Esophagus (tissue), 2 donors: ENCODE results near the gene CTSW. TPM values are rescaled to one million over a fixed set of nuclear protein-coding genes. Genes with fewer than 3 reads are reported as not detected.

Experiments
- H3K27ac ChIP-seq, 2 donors: one replicate each; pipeline ENCODE4 v1.5.1; 2013; ENCODE audit warnings: low read depth in 2 of 2, mild to moderate bottlenecking in 2 of 2, inconsistent platforms in 1 of 2, low read length in 1 of 2, moderate library complexity in 1 of 2
- H3K27me3 ChIP-seq, 2 donors: one replicate each; pipeline ENCODE4 v1.6.1; 2013; ENCODE audit warnings: low read length in 2 of 2, control low read depth in 1 of 2, mild to moderate bottlenecking in 1 of 2; ENCODE audit not compliant: insufficient read depth in 2 of 2, control insufficient read depth in 1 of 2
- H3K36me3 ChIP-seq, 2 donors: one replicate each; pipeline ENCODE4 v1.6.1; 2013; ENCODE audit warnings: low read length in 1 of 2; ENCODE audit not compliant: control insufficient read depth in 2 of 2, insufficient read depth in 2 of 2
- H3K4me1 ChIP-seq, 2 donors: one replicate each; pipeline ENCODE4 v1.6.1; 2013; ENCODE audit warnings: low read length in 1 of 2; ENCODE audit not compliant: control insufficient read depth in 2 of 2, insufficient read depth in 2 of 2
- H3K4me3 ChIP-seq, 2 donors: one replicate each; pipeline ENCODE4 v1.5.1; 2013; ENCODE audit warnings: low read length in 2 of 2, mild to moderate bottlenecking in 2 of 2, low read depth in 1 of 2, moderate library complexity in 1 of 2
- H3K9me3 ChIP-seq, 2 donors: one replicate each; pipeline ENCODE4 v1.6.1; 2013; ENCODE audit warnings: mild to moderate bottlenecking in 2 of 2, low read depth in 1 of 2, low read length in 1 of 2, moderate library complexity in 1 of 2; ENCODE audit not compliant: control insufficient read depth in 2 of 2, insufficient read depth in 1 of 2
- WGBS, 2 donors: extraction: QIAGEN DNeasy Blood & Tissue Kit; methylation state at CpG; one replicate each; pipeline ENCODE4 v1.1.7; 2013; 5-methylcytosine and 5-hydroxymethylcytosine counted together
- polyA plus RNA-seq, 2 donors: library from polyadenylated mRNA; stranded (reverse); fragments of 200-250 nt; gene quantifications; one replicate each; pipeline ENCODE4 v1.2.3, GENCODE V29; 2013
- donor health status: healthy with polysubstance abuse.
- donor health status: Bipolar disorder and iron deficiency.

The CTSW gene
- polyA plus RNA-seq, 2 donors: 1.3 to 1.7 TPM

DNA sequence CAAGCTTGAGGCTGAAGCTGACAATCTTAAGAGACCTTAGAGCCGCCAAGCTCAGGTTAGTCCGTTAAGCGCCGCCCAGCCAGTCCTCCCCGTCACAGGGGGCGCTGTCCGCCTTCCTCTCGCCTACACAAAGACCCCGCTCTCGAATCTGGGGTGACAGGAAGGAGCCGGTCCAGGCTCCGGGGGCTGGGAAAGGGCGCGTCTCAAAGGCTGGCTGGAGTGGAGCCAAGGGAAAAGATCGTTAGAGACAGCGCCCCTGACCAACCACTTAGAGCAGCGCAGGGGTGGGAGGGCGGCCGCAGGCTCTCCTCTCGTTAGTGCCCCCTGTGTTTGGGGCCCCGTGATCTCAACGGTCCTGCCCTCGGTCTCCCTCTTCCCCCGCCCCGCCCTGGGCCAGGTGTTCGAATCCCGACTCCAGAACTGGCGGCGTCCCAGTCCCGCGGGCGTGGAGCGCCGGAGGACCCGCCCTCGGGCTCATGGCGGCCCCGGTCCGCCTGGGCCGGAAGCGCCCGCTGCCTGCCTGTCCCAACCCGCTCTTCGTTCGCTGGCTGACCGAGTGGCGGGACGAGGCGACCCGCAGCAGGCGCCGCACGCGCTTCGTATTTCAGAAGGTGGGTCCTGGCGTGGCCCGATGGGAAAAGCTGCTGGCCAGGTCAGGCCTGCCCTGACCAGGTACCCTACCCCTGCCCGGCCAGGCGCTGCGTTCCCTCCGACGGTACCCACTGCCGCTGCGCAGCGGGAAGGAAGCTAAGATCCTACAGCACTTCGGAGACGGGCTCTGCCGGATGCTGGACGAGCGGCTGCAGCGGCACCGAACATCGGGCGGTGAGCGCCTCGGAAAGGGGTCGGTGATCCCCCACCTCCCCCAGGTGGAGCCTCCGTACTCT lies 19.1 kb upstream of the CTSW start, which contains the start of gene MUS81:
Gene MUS81 (plus strand): TSS at position 156 of the 887 bp plus-strand sequence. CDS start 321 bp downstream, at position 477.
- 0% methylated on average over 74 to 78 of the region's 78 CpGs for WGBS, 2 donors
- peaks cover 5 to 35% of the 10 kb centered on the region in 2 donors for H3K36me3 ChIP-seq
- H3K27me3 ChIP-seq: no peaks in the 10 kb centered on the region
- peaks cover 1 to 14% of the 10 kb centered on the region in 2 donors for H3K4me1 ChIP-seq
- peak within 1 kb of the TSS; percentile 64 to 90 for H3K4me3 ChIP-seq
- peak within 1 kb of the TSS; percentile 97 to 98 for H3K27ac ChIP-seq
- H3K9me3 ChIP-seq: no peaks in the 10 kb centered on the region

DNA sequence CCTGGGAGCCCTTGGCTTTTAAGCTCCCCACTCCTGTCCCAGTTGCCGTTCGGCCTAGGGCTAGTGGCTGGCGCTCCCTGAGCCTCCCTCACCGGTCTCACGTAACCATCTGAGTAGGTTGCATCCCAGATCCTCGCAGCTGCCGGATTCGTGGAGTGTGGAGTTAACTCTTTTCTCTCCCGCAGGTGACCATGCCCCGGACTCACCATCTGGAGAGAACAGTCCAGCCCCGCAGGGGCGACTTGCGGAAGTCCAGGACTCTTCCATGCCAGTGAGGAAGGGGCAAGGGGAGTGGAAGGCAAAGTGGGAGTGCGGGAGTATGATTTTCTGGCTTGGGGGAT lies 18.5 kb upstream of the CTSW start:
- Histone ChIP-seq H3K4me3 (peak overlapping the region; percentile 64 to 90), H3K9me3 (no peaks in the 10 kb centered on the region), H3K36me3 (peaks cover 0 to 34% of the 10 kb centered on the region in 2 donors), H3K4me1 (peaks cover 0 to 14% of the 10 kb centered on the region in 2 donors), H3K27ac (peak overlapping the region; percentile 97 to 98), H3K27me3 (no peaks in the 10 kb centered on the region)
- WGBS, 2 donors: 5 to 11% methylated on average over 14 of the region's 14 CpGs

DNA sequence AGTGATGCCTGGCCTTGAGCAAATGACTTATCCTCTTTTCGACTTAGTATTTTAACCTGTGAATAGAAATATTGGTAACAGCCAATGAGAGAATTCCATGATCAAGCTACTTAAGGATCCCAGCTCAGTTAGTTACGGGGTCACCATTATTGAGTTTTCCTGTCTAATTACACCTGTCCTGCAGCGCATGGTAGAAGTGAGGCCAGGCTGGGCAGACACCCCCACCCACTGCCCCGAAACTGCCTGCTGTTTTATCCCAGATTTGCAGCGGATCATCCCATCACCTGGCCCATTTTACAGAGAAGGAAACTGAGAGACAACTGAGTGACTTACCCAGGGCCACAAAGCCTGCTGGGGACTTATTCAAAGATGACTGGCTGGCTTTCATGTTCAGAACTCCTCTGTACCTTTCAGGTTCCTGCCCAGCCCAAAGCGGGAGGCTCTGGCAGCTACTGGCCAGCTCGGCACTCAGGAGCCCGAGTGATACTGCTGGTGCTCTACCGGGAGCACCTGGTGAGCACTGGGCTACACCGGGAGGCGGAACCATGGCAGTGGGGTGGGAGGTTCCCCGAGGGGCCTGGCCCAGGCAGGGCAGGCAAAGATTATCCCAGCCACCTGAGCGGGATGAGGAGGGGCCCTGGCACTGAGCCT lies 18.0 kb upstream of the CTSW start:
- Histone ChIP-seq H3K27ac (peak overlapping the region; percentile 97 to 98), H3K9me3 (no peaks in the 10 kb centered on the region), H3K4me1 (peaks cover 0 to 10% of the 10 kb centered on the region in 2 donors), H3K4me3 (peak overlapping the region; percentile 64 to 90), H3K27me3 (no peaks in the 10 kb centered on the region), H3K36me3 (peaks cover 0 to 37% of the 10 kb centered on the region in 2 donors)
- WGBS, 2 donors: 77 to 82% methylated on average over 13 of the region's 13 CpGs

DNA sequence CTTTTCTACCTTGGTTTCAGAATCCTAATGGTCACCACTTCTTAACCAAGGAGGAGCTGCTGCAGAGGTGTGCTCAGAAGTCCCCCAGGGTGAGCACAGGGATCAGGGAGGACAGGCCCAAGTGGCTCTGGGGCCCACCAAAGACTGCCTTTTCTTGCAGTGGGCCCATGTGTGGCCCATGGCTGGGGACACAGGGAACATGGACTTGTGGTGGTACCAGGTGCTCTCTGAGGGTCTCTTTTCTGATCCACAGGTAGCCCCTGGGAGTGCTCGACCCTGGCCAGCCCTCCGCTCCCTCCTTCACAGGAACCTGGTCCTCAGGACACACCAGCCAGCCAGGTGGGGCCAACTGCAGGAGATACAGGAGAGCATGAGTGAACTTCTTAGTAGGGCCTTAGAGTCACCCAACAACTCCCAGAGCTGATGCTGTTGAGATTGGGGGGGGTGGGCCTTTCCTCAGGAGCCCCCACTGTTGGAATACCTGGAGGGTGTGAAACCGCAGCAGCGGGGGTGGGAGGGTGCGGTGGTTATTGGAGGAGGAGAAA lies 17.4 kb upstream of the CTSW start:
- Histone ChIP-seq H3K36me3 (peaks cover 0 to 41% of the 10 kb centered on the region in 2 donors), H3K27me3 (no peaks in the 10 kb centered on the region), H3K27ac (no peak overlapping the region), H3K9me3 (no peaks in the 10 kb centered on the region), H3K4me3 (no peak overlapping the region), H3K4me1 (peaks cover 0 to 10% of the 10 kb centered on the region in 2 donors)
- WGBS, 2 donors: 75 to 83% methylated on average over 5 of the region's 5 CpGs

DNA sequence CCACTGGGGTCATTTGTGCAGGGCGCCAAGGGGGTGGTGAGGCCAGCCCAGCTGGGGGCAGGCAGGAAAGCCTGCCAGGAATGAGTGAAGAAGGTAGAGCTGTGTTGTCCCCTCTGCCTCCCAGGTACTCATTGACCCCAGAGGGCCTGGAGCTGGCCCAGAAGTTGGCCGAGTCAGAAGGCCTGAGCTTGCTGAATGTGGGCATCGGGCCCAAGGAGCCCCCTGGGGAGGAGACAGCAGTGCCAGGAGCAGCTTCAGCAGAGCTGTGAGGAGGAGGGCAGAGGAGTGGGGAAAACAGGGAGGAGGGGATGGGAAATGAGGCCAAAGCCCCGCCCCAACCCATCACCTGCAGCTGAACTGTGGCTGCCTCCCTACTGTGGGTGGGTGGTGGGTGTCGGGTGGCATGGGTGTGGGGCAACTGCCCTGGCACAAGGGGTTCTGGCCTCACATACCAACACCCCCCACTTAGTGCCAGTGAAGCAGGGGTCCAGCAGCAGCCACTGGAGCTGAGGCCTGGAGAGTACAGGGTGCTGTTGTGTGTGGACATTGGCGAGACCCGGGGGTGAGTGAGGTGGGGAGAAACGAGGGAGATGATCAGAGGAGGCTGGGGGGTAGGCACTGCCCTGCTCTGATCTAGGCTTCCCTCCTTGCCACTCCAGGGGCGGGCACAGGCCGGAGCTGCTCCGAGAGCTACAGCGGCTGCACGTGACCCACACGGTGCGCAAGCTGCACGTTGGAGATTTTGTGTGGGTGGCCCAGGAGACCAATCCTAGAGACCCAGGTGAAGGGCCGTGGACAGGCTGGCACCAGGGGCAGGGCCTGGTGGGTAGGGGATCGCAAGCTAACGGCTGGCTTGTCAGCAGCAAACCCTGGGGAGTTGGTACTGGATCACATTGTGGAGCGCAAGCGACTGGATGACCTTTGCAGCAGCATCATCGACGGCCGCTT lies 16.4 kb upstream of the CTSW start:
- H3K27ac ChIP-seq: no peak overlapping the region
- no peaks in the 10 kb centered on the region for H3K9me3 ChIP-seq
- H3K36me3 ChIP-seq: peaks cover 0 to 41% of the 10 kb centered on the region in 2 donors
- no peaks in the 10 kb centered on the region for H3K27me3 ChIP-seq
- WGBS, 2 donors: 89 to 91% methylated on average over 23 to 24 of the region's 24 CpGs
- H3K4me3 ChIP-seq: no peak overlapping the region
- H3K4me1 ChIP-seq: peaks cover 0 to 10% of the 10 kb centered on the region in 2 donors

DNA sequence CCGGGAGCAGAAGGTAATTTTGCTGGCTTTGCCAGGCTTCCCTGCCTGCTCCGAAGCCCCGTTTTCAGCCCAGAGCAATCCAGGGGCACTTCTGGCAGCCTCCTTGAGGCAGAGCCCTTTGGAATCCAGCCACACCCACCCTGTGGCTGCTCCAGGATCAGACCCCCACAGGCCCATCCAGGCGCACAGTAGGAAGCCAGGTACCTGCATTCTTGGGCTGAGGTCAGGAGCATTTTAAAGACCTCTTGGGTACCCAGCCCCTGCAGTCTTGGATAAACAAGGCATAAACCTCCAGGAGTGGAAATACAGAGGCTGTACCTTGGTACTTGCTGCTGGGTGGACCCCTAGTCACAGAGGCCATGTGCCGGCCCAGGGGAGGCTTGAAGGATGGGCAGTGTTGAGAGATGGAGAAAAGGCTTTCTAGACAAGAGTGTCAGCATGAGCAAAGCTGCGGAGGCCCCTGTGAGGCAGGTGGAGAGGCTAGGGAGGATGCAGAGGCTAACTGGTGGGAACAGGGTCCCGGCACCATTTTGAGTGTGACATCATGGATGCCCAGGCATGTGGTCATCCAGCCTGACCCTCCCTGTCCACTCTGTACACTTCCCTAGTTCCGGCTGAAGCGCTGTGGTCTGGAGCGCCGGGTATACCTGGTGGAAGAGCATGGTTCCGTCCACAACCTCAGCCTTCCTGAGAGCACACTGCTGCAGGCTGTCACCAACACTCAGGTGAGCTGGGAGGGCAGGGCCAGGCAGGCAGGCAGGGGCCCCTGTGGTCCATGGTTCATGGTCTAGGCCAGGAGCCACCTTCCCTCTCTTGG lies 15.5 kb upstream of the CTSW start:
- Histone ChIP-seq H3K4me3 (no peak overlapping the region), H3K4me1 (peaks cover 0 to 10% of the 10 kb centered on the region in 2 donors), H3K27ac (peak overlapping the region in 1 of 2 donors; percentile 2), H3K9me3 (no peaks in the 10 kb centered on the region), H3K27me3 (no peaks in the 10 kb centered on the region), H3K36me3 (peaks cover 0 to 41% of the 10 kb centered on the region in 2 donors)
- 82 to 84% methylated on average over 12 of the region's 12 CpGs for WGBS, 2 donors

DNA sequence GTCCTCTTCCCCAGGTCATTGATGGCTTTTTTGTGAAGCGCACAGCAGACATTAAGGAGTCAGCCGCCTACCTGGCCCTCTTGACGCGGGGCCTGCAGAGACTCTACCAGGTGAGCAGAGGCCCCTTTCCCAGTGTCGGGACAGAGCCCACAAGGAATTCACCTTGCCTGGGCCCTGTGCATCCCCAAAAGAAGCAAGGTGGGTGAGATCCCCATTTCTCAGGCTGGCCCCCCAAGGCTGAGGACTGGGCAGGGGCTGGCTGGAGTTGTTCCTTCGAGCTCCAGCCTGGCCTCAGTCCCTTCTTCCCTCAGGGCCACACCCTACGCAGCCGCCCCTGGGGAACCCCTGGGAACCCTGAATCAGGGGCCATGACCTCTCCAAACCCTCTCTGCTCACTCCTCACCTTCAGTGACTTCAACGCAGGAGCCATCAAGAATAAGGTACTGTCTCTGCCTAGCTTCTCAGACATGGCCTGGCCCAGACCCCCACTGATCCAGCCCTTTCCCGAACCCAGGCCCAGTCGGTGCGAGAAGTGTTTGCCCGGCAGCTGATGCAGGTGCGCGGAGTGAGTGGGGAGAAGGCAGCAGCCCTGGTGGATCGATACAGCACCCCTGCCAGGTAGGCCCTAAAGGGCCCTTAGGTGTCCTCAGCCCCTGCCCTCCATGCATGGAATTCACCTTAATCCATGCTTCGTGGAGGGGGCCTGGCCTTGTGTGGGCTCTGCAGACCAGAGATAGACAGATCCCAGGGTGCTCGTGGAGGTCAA lies 14.7 kb upstream of the CTSW start:
- peaks cover 0 to 41% of the 10 kb centered on the region in 2 donors for H3K36me3 ChIP-seq
- no peaks in the 10 kb centered on the region for H3K9me3 ChIP-seq
- no peak overlapping the region for H3K4me3 ChIP-seq
- H3K27me3 ChIP-seq: no peaks in the 10 kb centered on the region
- H3K27ac ChIP-seq: no peak overlapping the region
- peaks cover 0 to 10% of the 10 kb centered on the region in 2 donors for H3K4me1 ChIP-seq
- WGBS, 2 donors: 82 to 83% methylated on average over 18 of the region's 18 CpGs

DNA sequence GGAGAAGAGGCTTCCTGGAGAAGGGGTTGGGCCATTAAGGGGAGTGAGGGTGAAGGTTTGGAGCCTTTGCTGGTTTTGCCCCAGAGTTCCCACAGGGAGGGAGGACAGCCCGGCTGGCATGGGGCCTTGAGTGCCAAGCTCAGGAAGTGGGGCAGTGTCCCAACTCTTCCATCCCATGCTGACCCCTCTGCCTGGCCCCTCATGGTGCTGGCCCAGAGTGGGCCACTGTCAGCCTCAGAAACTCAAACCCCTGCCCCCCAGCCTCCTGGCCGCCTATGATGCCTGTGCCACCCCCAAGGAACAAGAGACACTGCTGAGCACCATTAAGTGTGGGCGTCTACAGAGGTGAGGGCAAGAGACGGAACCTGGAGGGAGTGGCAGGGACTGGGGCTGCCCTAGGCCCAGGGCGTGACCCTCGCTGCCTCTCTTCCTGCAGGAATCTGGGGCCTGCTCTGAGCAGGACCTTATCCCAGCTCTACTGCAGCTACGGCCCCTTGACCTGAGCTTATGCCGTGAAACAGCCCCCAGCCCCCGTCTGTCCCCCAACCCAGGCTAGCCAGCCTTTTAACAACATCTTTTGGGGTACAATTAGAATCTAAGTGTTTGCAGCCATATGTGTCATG lies 14.0 kb upstream of the CTSW start:
- 82 to 83% methylated on average over 9 of the region's 9 CpGs for WGBS, 2 donors
- no peak overlapping the region for H3K4me3 ChIP-seq
- no peaks in the 10 kb centered on the region for H3K27me3 ChIP-seq
- H3K27ac ChIP-seq: no peak overlapping the region
- H3K9me3 ChIP-seq: no peaks in the 10 kb centered on the region
- peaks cover 0 to 41% of the 10 kb centered on the region in 2 donors for H3K36me3 ChIP-seq
- peaks cover 0 to 13% of the 10 kb centered on the region in 2 donors for H3K4me1 ChIP-seq
